GM21723 (cell line): ENCODE data around the gene P2RX5.
"Not testable (repeated sequence)": the region's sequence is repeated elsewhere in the genome, so short reads cannot be mapped to it uniquely, and the experiment has no call there.

ENCODE experiments used
- ATAC-seq: cut with Tn5 transposase; IDR thresholded peaks from one replicate; pipeline ENCODE4 v1.9.1; 2021; ENCODE audit warnings: mild to moderate bottlenecking, moderate library complexity; ENCODE audit not compliant: unreplicated experiment

P2RX5 gene

GRCh38 chr17:3715296-3715695 lies 19.3 kb upstream of the P2RX5 start:
- ATAC-seq, result no peak

GRCh38 chr17:3712811-3713463 lies 17.0 kb upstream of the P2RX5 start:
- no peak for ATAC-seq

- ATAC-seq, result peak; percentile 90
These were observed 15.0 kb upstream of the P2RX5 start for GRCh38 chr17:3710951-3711383.

GRCh38 chr17:3708366-3708765 lies 12.4 kb upstream of the P2RX5 start:
- no peak for ATAC-seq

GRCh38 chr17:3705718-3705984 lies 9.7 kb upstream of the P2RX5 start:
- ATAC-seq, result not testable (repeated sequence)

- no peak for ATAC-seq
These were observed 9.2 kb upstream of the P2RX5 start for GRCh38 chr17:3704931-3705717.

- not testable (repeated sequence) for ATAC-seq
These were observed 6.1 kb upstream of the P2RX5 start for GRCh38 chr17:3702041-3702539.

- no peak for ATAC-seq
These were observed 4.0 kb upstream of the P2RX5 start for GRCh38 chr17:3699951-3700350.

GRCh38 chr17:3698139-3698538 lies 2.2 kb upstream of the P2RX5 start:
- no peak for ATAC-seq

- no peak for ATAC-seq
These were observed 1.1 kb upstream of the P2RX5 start for GRCh38 chr17:3697103-3697476.

GRCh38 chr17:3695129-3695722 lies 729 bp downstream of the P2RX5 start:
- ATAC-seq, result no peak

- peak; percentile 50 for ATAC-seq
These were observed 2.1 kb downstream of the P2RX5 start for GRCh38 chr17:3693829-3694231.

GRCh38 chr17:3693141-3693540 lies 2.8 kb downstream of the P2RX5 start:
- ATAC-seq, result no peak

- ATAC-seq, result no peak
These were observed 3.6 kb downstream of the P2RX5 start for GRCh38 chr17:3692346-3692745.

- no peak for ATAC-seq
These were observed 4.3 kb downstream of the P2RX5 start for GRCh38 chr17:3691617-3692067.

- ATAC-seq, result no peak
These were observed 5.8 kb downstream of the P2RX5 start for GRCh38 chr17:3690094-3690715.

- ATAC-seq, result no peak
These were observed 6.5 kb downstream of the P2RX5 start for GRCh38 chr17:3689262-3690093.

- no peak for ATAC-seq
These were observed 7.1 kb downstream of the P2RX5 start for GRCh38 chr17:3688852-3689261.

- no peak for ATAC-seq
These were observed 7.9 kb downstream of the P2RX5 start for GRCh38 chr17:3688027-3688553.

GRCh38 chr17:3685174-3685573 lies 10.8 kb downstream of the P2RX5 start:
- no peak for ATAC-seq
